Measurements from ENCODE around the gene LRCH3. TPM values are rescaled to one million over a fixed set of nuclear protein-coding genes. Genes with fewer than 3 reads are reported as not detected.

The LRCH3 gene
- total RNA-seq, 1 experiment from 2014 or later: 93.7 TPM

- DNase-seq (ENCODE audit: low read depth, low spot score): no peak
- in situ Hi-C loops (cut with HindIII; ENCODE audit: low pct_unique_long_range_greater_than_20kb, low sequenced_read_pairs): no loop called here
Measured at GRCh38 chr3:197787412-197787811, 3.6 kb upstream of the LRCH3 start.

DNA sequence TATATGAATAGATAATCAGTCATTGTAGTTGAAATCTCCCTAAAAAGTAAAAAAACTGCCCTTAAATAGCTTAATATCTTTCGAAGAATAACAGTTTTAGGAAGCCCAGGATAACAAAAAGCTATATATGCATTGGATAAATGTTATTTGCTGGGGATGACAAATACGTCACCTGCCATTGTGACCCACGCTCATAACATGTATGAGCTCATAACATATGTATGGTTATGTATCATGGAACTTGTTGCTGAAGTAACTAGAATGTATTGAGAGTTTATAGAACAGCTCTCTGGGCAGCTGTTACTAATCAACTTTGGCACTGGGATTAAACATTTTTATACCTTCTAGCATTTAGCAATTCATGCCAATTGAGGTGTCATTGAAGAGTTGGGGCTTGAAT, 1.7 kb upstream of the LRCH3 start:
- DNase-seq (ENCODE audit: low read depth, low spot score): no peak
- in situ Hi-C loops (cut with HindIII; ENCODE audit: low pct_unique_long_range_greater_than_20kb, low sequenced_read_pairs): no loop called here

DNA sequence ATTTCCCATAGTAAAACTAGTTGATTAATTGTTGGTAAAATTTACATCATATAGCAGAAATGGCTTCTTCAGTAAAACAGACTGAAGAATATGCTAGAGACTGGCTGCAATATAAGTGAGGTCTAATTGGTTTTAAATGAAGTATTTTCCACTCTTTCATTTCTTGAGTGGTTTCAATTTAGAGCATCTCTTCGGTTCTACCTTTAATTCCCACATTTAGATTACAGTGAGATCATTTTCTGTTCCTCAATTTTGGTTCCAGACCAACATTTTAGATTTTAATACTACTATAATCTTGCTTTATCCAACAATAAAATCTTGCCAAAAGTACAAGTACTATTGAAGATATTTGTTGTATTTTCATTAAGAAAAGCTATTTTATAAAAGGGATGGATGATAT, 1.0 kb upstream of the LRCH3 start:
- in situ Hi-C loops (cut with HindIII; ENCODE audit: low pct_unique_long_range_greater_than_20kb, low sequenced_read_pairs): no loop called here
- DNase-seq (ENCODE audit: low read depth, low spot score): no peak

DNA sequence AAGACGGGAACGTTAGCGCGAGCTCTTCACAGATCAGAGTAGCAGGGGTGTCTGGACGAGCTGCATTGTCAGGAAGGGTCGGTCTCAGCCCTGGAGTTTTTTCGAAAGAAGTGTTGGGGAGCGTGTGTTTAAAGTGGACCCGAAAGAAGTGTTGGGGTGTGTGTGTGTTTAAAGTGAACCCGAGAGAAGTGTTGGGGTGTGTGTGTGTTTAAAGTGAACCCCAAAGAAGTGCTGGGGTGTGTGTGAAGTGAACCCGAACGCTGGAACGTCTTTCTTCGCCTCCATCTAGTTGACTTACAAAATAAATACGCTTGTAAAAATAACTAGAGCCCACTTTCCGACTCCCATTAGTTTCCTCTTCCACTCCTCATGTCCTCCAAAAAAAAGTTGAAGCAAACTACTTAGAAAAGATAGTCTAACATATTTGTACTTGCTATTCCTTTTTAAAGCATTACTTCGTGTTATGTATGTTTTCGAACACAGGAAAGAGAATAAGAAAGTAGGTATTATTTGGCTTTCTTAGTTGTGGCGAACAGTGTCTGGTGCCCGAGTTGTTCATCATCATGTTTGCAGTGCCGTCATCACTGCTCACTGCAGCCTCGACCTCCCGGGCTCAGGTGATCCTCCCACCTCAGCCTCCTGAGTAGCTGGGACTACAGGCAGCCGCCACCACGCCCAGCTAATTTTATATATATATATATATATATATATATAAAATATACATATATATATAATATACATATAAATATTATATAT, 1.0 kb downstream of the LRCH3 start:
- in situ Hi-C loops (cut with HindIII; ENCODE audit: low pct_unique_long_range_greater_than_20kb, low sequenced_read_pairs): no loop called here
- DNase-seq (ENCODE audit: low read depth, low spot score): no peak

GRCh38 chr3:197793247-197793646, 2.2 kb downstream of the LRCH3 start:
- no peak for DNase-seq (ENCODE audit: low read depth, low spot score)
- in situ Hi-C loops (cut with HindIII; ENCODE audit: low pct_unique_long_range_greater_than_20kb, low sequenced_read_pairs): no loop called here

GRCh38 chr3:197794115-197794514, 3.1 kb downstream of the LRCH3 start:
- in situ Hi-C loops (cut with HindIII; ENCODE audit: low pct_unique_long_range_greater_than_20kb, low sequenced_read_pairs): no loop called here
- DNase-seq (ENCODE audit: low read depth, low spot score): no peak

- no peak for DNase-seq (ENCODE audit: low read depth, low spot score)
- in situ Hi-C loops (cut with HindIII; ENCODE audit: low pct_unique_long_range_greater_than_20kb, low sequenced_read_pairs): no loop called here
Measured at GRCh38 chr3:197795200-197795599, 4.1 kb downstream of the LRCH3 start.

DNA sequence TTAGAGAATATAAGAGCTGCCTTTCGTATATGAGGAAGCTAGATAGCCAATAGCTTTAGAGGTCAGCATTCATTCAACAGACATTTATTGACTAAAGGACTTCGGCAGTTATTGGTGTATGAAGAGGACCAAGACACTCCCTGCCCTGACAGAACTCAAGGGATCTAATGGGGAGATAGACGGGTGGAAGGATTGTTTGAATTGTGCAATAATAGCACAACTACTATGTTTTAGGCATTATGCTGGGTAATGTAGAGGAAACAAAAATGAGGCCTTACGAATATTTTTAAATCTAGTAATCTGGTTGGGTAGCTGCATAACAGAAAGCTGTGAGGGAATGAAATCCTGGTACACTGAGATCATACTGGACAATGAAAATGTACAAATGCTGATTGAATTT, 5.0 kb downstream of the LRCH3 start:
- in situ Hi-C loops (cut with HindIII; ENCODE audit: low pct_unique_long_range_greater_than_20kb, low sequenced_read_pairs): no loop called here
- no peak for DNase-seq (ENCODE audit: low read depth, low spot score)

DNA sequence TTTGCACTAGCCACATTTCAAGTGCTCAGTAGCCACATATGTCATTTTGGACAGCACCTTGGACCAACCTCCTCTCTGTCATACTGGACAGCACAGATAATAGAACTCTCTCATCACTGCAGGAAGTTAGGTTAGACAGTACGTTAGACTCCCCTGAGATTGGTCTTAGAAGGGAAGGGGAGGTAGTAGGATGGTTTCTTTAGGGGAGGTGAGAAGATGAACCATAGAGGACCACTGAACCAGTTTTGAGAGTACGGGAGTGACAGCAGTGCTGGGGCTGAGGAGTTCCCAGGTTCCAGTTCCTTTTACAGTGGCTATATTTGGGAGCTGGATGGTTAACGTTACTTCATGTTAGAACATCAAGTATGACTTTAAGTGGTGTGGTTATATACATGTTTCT, 7.8 kb downstream of the LRCH3 start:
- in situ Hi-C loops (cut with HindIII; ENCODE audit: low pct_unique_long_range_greater_than_20kb, low sequenced_read_pairs): no loop called here
- no peak for DNase-seq (ENCODE audit: low read depth, low spot score)

DNA sequence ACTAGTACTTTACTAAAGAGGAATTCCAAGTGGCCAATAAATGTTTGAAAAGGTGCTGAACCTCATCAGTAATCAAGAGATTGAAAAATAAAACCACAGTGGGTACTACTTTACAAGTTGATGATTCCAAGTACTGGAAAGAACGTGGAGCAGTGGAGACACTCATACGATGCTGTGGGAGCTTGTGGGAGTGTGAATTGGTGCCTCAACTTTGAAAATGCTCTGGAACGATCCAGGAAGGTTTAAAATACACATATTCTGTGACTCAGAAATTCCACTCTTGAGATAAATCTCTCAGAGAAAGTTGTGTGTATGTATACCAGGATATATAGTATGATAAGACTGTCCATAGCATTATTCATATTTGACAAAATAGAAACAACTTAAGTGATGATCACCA, 9.3 kb downstream of the LRCH3 start:
- in situ Hi-C loops (cut with HindIII; ENCODE audit: low pct_unique_long_range_greater_than_20kb, low sequenced_read_pairs): no loop called here
- no peak for DNase-seq (ENCODE audit: low read depth, low spot score)

DNA sequence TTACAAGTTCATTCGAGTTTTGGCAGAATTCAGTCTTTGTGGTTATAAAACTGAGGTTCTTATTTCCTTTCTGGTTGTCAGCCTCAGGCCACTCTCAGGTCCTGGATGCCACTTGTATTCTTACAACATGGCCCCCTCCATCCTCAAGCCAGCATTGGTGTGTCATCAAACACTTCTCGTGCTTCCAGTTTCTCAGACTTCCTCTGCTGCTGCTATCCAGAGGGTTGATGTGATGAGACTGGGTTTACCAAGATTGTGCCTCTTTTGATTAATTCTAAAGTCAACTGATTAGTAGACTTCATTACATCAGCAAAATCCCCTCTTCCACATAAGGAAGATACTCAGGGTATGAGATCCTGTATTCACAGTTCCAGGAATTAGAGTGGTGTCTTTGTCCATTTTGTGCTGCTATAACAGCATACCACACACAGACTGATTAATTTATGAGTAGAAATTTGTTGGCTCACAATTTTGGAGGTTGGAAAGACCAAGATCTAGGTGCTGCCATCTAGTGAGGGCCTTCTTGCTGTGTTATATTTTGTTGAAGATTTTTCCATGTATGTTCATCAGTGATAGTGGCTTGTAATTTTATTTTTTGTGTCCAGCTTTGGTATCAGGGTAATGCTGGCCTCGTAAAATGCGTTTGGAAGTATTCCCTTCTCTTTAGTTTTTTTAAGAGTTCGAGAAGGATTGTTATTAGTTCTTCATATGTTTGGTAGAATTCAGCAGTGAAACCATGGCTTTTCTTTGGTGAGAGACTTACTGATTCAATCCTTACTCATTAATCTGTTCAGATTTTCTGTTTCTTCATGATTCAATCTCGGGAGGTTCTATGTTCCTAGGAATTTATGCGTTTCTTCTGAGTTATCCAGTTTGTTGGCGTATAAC, 11.1 kb downstream of the LRCH3 start:
- in situ Hi-C loops (cut with HindIII; ENCODE audit: low pct_unique_long_range_greater_than_20kb, low sequenced_read_pairs): no loop called here
- DNase-seq (ENCODE audit: low read depth, low spot score): peak; percentile 52

GRCh38 chr3:197802779-197803459, 11.9 kb downstream of the LRCH3 start:
- peak; percentile 34 for DNase-seq (ENCODE audit: low read depth, low spot score)

GRCh38 chr3:197804511-197804910, 13.5 kb downstream of the LRCH3 start:
- in situ Hi-C loops (cut with HindIII; ENCODE audit: low pct_unique_long_range_greater_than_20kb, low sequenced_read_pairs): no loop called here

More at GRCh38 chr3:197802779-197803459, 11.9 kb downstream of the LRCH3 start:
- in situ Hi-C loops (cut with HindIII; ENCODE audit: low pct_unique_long_range_greater_than_20kb, low sequenced_read_pairs): no loop called here

DNA sequence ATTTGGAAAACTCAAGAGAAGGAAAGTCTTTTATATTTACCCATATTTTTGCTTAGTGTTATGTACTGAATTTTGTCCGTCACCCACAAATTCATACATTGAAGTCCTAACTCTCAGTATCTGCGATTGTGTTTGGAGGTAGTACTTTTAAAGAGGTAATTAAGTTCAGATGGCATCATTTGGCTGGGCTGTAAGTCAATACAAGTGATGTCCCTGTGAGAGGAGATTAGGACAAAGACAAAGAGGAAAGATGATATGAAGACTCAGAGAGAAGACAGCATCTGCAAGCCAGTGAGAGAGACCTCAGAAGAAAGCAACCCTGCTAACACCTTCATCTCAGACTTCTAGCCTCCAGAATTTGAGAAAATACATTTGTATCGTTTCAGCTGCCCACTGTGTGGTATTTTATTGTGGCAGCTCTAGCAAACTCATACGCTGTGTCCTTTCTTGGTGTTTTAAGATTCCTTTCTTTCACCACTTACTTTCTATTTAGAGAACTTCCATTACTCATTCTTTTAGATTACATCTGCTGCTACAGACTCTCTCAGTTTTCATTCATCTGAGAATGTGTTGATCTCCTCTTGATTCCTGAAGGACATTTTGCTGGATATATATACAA, 17.0 kb downstream of the LRCH3 start:
- no peak for DNase-seq (ENCODE audit: low read depth, low spot score)
- in situ Hi-C loops (cut with HindIII; ENCODE audit: low pct_unique_long_range_greater_than_20kb, low sequenced_read_pairs): no loop called here

More at GRCh38 chr3:197804511-197804910, 13.5 kb downstream of the LRCH3 start:
- no peak for DNase-seq (ENCODE audit: low read depth, low spot score)

GRCh38 chr3:197809356-197810020, 18.4 kb downstream of the LRCH3 start:
- peak; percentile 8 for DNase-seq (ENCODE audit: low read depth, low spot score)
- in situ Hi-C loops (cut with HindIII; ENCODE audit: low pct_unique_long_range_greater_than_20kb, low sequenced_read_pairs): no loop called here

DNA sequence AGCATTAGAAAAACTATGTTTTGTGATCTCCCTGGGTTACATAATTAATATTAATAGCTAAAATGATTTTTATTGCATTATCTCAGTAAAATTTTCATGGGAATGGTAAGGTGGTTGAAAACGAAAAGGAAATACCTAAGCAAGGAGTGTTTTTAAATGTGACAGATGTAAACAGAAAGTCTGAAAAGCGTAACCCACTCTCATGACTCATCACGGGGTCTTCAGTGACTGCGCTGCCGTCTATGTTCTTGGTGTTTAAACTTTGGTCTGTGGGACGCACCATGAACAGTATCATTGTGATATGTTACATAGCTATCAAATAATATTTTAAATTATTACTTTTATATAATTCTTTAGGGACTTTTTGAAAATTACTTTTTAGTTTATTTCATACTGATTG, 19.8 kb downstream of the LRCH3 start:
- DNase-seq (ENCODE audit: low read depth, low spot score): peak; percentile 92
- in situ Hi-C loops (cut with HindIII; ENCODE audit: low pct_unique_long_range_greater_than_20kb, low sequenced_read_pairs): no loop called here

- in situ Hi-C loops (cut with HindIII; ENCODE audit: low pct_unique_long_range_greater_than_20kb, low sequenced_read_pairs): no loop called here
- peak; percentile 99 for DNase-seq (ENCODE audit: low read depth, low spot score)
Measured at GRCh38 chr3:197811343-197811742, 20.3 kb downstream of the LRCH3 start.

Data from SK-MEL-5 (cell line).